Measurements from ENCODE around the gene IL1RAP. TPM values are rescaled to one million over a fixed set of nuclear protein-coding genes. Genes with fewer than 3 reads are reported as not detected.

Gene IL1RAP
- total and polyA plus RNA-seq, 9 of the 15 experiments (the other 6 are each of a cell fraction or from before 2014, with no cell fraction given) = 0.23 to 1.8 (median 0.88) TPM

DNA sequence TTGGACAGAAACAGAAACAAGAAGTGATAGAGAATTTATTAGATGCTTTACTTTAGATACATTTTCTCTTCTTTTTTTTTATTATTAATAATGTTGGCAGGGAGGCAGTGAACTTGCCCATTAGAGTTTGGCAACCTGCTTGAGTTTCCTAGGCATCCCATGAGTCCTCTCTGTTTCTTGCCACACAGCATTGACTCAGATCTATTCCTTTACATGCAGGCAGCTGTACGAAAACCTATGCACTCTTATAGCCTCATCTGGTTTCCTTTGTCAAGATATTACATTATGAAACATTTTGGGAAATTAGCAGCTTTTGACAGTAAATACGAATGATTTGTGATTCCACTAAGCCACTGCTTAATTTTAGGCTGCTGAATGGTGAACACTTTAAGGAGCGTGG, 23.3 kb downstream of the IL1RAP start:
- ChIA-PET POLR2A (no interaction called here), CTCF (ENCODE audit: low intra/inter-chr PET ratio) (no interaction called here)
- no TSS peak for BruUV-seq (replicated peaks)
- no peaks in the 10 kb centered on the region for H4K20me1 ChIP-seq (replicated peaks; ENCODE audit: control insufficient read depth, insufficient read depth, low read length)
- WGBS (ENCODE audit: insufficient coverage, low coverage, missing lambda C conversion rate) = 0% methylated on average over 3 of the region's 3 CpGs
- no peak for TF ChIP-seq L3MBTL2 (IDR thresholded peaks at IDR 0.05)
- TF ChIP-seq MYBL2 (IDR thresholded peaks at IDR 0.05; ENCODE audit: low read depth) = no peak
- no peak for TF ChIP-seq MYBL2 (CRISPR knock-in tag; IDR thresholded peaks at IDR 0.05; ENCODE audit: borderline replicate concordance)
- TF ChIP-seq NFATC3 (IDR thresholded peaks at IDR 0.05) = no peak
- no peak overlapping the region for H2AFZ ChIP-seq (ENCODE audit: low read depth, low read length)
- H3K79me2 ChIP-seq (ENCODE audit: control insufficient read depth, insufficient read depth, low read length) = no peaks in the 10 kb centered on the region
- H3K4me2 ChIP-seq (ENCODE audit: insufficient read depth, low read length) = no peak overlapping the region
- intact Hi-C loops (cut with micrococcal nuclease) = no loop called here
- H3K36me3 ChIP-seq (ENCODE audit: control insufficient read depth, insufficient read depth, low read length) = no peaks in the 10 kb centered on the region
- 0 out of 2 replicates have a peak, but pooled peaks cover 1% of the 10 kb centered on the region for H3K9me3 ChIP-seq (replicated peaks; ENCODE audit: control insufficient read depth, insufficient read depth, low read depth, low read length)
- no peaks in the 10 kb centered on the region for H3K27me3 ChIP-seq (ENCODE audit: control insufficient read depth in 2 of 2, insufficient read depth in 2 of 2, low read length in 2 of 2)
- H3K4me3 ChIP-seq = no peak overlapping the region
- H3K4me1 ChIP-seq (replicated peaks in 1 of 2; ENCODE audit: control insufficient read depth in 2 of 2, insufficient read depth in 2 of 2, low read length in 2 of 2) = no peaks in the 10 kb centered on the region
- ATAC-seq = no peak
- H3K9ac ChIP-seq (ENCODE audit: insufficient read depth in 1 of 2, low read depth in 2 of 2, low read length in 2 of 2) = no peak overlapping the region
- no peaks in the 10 kb centered on the region for H3K9me1 ChIP-seq (ENCODE audit: control insufficient read depth, insufficient read depth, low read length)
- no peak for FAIRE-seq
- no peak for DNase-seq (ENCODE audit: extremely low read depth in 1 of 4, low spot score in 3 of 4)
- no peak overlapping the region for H3K27ac ChIP-seq (ENCODE audit: extremely low read depth, low read depth, low read length)
- in situ Hi-C loops (cut with MboI) = no loop called here

DNA sequence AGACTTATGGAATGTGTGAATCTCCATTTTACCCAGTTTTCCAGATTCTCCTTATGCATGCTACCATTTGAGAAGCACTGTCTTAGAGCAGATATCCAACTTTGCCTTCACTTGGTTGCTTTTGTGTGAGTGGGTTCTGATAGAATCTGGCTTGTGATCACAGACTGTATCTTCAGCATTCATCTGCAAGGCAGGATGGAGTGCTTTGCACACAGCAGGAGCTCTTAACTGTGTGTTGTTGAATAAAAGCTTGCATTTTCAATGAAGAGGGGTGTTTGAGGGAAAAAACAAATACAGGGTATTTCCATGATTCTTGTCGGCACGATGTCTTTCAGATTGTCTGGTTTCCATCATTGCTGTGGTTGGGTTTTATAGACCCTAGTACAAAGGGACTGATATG, 24.4 kb downstream of the IL1RAP start:
- TF ChIP-seq HNRNPK (IDR thresholded peaks at IDR 0.05; ENCODE audit: low read depth, low read length, poor library complexity, severe bottlenecking) = no peak
- no peak for TF ChIP-seq CREB3 (tag; conservative IDR thresholded peaks at IDR 0.05; ENCODE audit: low read depth)
- no peak for TF ChIP-seq TEAD4 (IDR thresholded peaks at IDR 0.05; ENCODE audit: low read length)
- TF ChIP-seq TEAD4 (CRISPR knock-in tag; IDR thresholded peaks at IDR 0.05; ENCODE audit: borderline replicate concordance) = no peak
- TF ChIP-seq RBM39 (optimal IDR thresholded peaks at IDR 0.05; ENCODE audit: low read depth, low read length) = no peak
- no peaks in the 10 kb centered on the region for H3K9me1 ChIP-seq (ENCODE audit: control insufficient read depth, insufficient read depth, low read length)
- H3K9me3 ChIP-seq (replicated peaks; ENCODE audit: control insufficient read depth, insufficient read depth, low read depth, low read length) = 0 out of 2 replicates have a peak, but pooled peaks cover 1% of the 10 kb centered on the region
- H3K36me3 ChIP-seq (ENCODE audit: control insufficient read depth, insufficient read depth, low read length) = no peaks in the 10 kb centered on the region
- H3K4me1 ChIP-seq (replicated peaks in 1 of 2; ENCODE audit: control insufficient read depth in 2 of 2, insufficient read depth in 2 of 2, low read length in 2 of 2) = no peaks in the 10 kb centered on the region
- ChIA-PET POLR2A (no interaction called here), CTCF (ENCODE audit: low intra/inter-chr PET ratio) (no interaction called here)
- no peaks in the 10 kb centered on the region for H4K20me1 ChIP-seq (replicated peaks; ENCODE audit: control insufficient read depth, insufficient read depth, low read length)
- 5% methylated on average over 2 of the region's 2 CpGs for WGBS (ENCODE audit: insufficient coverage, low coverage, missing lambda C conversion rate)
- H3K79me2 ChIP-seq (ENCODE audit: control insufficient read depth, insufficient read depth, low read length) = no peaks in the 10 kb centered on the region
- intact Hi-C loops (cut with micrococcal nuclease) (no loop called here), in situ Hi-C loops (cut with MboI) (no loop called here)
- H2AFZ ChIP-seq (ENCODE audit: low read depth, low read length) = no peak overlapping the region
- H3K27ac ChIP-seq (ENCODE audit: extremely low read depth, low read depth, low read length) = no peak overlapping the region
- H3K9ac ChIP-seq (ENCODE audit: insufficient read depth in 1 of 2, low read depth in 2 of 2, low read length in 2 of 2) = no peak overlapping the region
- H3K27me3 ChIP-seq (ENCODE audit: control insufficient read depth in 2 of 2, insufficient read depth in 2 of 2, low read length in 2 of 2) = no peaks in the 10 kb centered on the region
- FAIRE-seq = no peak
- BruUV-seq (replicated peaks) = no TSS peak
- ATAC-seq = no peak
- H3K4me3 ChIP-seq = no peak overlapping the region
- H3K4me2 ChIP-seq (ENCODE audit: insufficient read depth, low read length) = no peak overlapping the region
- DNase-seq (ENCODE audit: extremely low read depth in 1 of 4, low spot score in 3 of 4) = no peak
